ENCODE results near the gene TAS2R14. TPM values are rescaled to one million over a fixed set of nuclear protein-coding genes. Genes with fewer than 3 reads are reported as not detected.
A peak's percentile ranks its signal among the peaks of the same experiment; 100 is the strongest.

The TAS2R14 gene
- total RNA-seq (2021) (3.4 and 3.6 TPM in 2 replicates), Bru-seq, nascent RNA (percentile 86 among the genes with signal in this experiment), BruChase-seq, experiment 1, labeled RNA remaining after a 2-hour chase (percentile 94 among the genes with signal in this experiment), BruChase-seq, experiment 2, labeled RNA remaining after a 6-hour chase (percentile 82 among the genes with signal in this experiment)
- long read RNA-seq, partial matches to known transcripts, result 0 of 14 reads
- long read RNA-seq, other reads (novel, unspliced or antisense), result 13 of 14 reads

DNA sequence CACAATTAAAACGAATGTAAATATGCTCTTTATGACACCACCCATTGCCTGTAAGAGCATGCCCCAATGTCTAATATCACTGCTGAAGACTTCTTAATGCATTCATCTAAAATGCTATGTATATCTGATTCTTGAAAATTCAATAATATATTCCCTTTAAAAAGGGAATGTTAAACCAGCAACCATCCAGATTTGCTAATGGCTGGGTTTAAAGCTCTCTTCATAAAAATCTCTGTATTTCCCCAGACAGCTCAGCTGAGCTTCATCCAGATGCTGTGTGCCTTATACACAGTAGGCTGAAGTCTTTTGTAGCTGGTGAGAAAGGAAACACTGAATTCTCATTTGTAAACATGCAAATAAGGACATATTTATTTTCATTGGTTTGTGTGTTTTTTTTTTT is at the start of gene TAS2R14:
TAS2R14 (minus strand) TSS at position 101 of the 400 bp plus-strand sequence; CDS start at position 45, 56 bp downstream.
- Histone ChIP-seq H3K4me1 (ENCODE audit: insufficient read depth, low read length, poor library complexity, severe bottlenecking) (no peaks in the 10 kb centered on the region), H3K36me3 (ENCODE audit: insufficient read depth, low read length, poor library complexity, severe bottlenecking) (no peaks in the 10 kb centered on the region), H3K4me3 (ENCODE audit: low read depth, low read length, poor library complexity, severe bottlenecking) (no peak within 1 kb of the TSS), H3K27me3 (replicated peaks; ENCODE audit: insufficient read depth, low read depth, low read length, poor library complexity) (no peaks in the 10 kb centered on the region), H3K27ac (ENCODE audit: low read depth, low read length, poor library complexity, severe bottlenecking) (no peak within 1 kb of the TSS), H3K9me3 (ENCODE audit: low read depth, low read length, poor library complexity, severe bottlenecking) (no peaks in the 10 kb centered on the region)
- ChIA-PET POLR2A (ENCODE audit: low non-redundant PET) (no interaction called here), CTCF (no interaction called here)
- intact Hi-C loops (cut with micrococcal nuclease; ENCODE audit: unreplicated experiment), result no loop called here
- TF ChIP-seq, protein P1, sequence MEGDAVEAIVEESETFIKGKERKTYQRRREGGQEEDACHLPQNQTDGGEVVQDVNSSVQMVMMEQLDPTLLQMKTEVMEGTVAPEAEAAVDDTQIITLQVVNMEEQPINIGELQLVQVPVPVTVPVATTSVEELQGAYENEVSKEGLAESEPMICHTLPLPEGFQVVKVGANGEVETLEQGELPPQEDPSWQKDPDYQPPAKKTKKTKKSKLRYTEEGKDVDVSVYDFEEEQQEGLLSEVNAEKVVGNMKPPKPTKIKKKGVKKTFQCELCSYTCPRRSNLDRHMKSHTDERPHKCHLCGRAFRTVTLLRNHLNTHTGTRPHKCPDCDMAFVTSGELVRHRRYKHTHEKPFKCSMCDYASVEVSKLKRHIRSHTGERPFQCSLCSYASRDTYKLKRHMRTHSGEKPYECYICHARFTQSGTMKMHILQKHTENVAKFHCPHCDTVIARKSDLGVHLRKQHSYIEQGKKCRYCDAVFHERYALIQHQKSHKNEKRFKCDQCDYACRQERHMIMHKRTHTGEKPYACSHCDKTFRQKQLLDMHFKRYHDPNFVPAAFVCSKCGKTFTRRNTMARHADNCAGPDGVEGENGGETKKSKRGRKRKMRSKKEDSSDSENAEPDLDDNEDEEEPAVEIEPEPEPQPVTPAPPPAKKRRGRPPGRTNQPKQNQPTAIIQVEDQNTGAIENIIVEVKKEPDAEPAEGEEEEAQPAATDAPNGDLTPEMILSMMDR (conservative IDR thresholded peaks at IDR 0.05; ENCODE audit: low read depth, low read length), result no peak
- no peak for TF ChIP-seq EZH2 (IDR thresholded peaks at IDR 0.05; ENCODE audit: borderline replicate concordance, low read depth, low read length, poor library complexity, severe bottlenecking)
- BruUV-seq (replicated peaks), result no TSS peak
- no peak for DNase-seq (ENCODE audit: low spot score)

- Histone ChIP-seq H3K27ac (ENCODE audit: low read depth, low read length, poor library complexity, severe bottlenecking) (no peak within 1 kb of the TSS), H3K27me3 (replicated peaks; ENCODE audit: insufficient read depth, low read depth, low read length, poor library complexity) (no peaks in the 10 kb centered on the region), H3K9me3 (ENCODE audit: low read depth, low read length, poor library complexity, severe bottlenecking) (peaks cover 10% of the 10 kb centered on the region), H3K4me3 (ENCODE audit: low read depth, low read length, poor library complexity, severe bottlenecking) (no peak within 1 kb of the TSS), H3K4me1 (ENCODE audit: insufficient read depth, low read length, poor library complexity, severe bottlenecking) (no peaks in the 10 kb centered on the region), H3K36me3 (ENCODE audit: insufficient read depth, low read length, poor library complexity, severe bottlenecking) (no peaks in the 10 kb centered on the region)
- ChIA-PET POLR2A (ENCODE audit: low non-redundant PET) (no interaction called here), CTCF (no interaction called here)
- no peak for DNase-seq (ENCODE audit: low spot score)
- intact Hi-C loops (cut with micrococcal nuclease; ENCODE audit: unreplicated experiment), result no loop called here
- TF ChIP-seq, protein P1 (conservative IDR thresholded peaks at IDR 0.05; ENCODE audit: low read depth, low read length), result no peak
- TF ChIP-seq EZH2 (IDR thresholded peaks at IDR 0.05; ENCODE audit: borderline replicate concordance, low read depth, low read length, poor library complexity, severe bottlenecking), result no peak
- no TSS peak for BruUV-seq (replicated peaks)
These were observed 47.7 kb upstream of the TAS2R14 start, which contains the start of gene TAS2R50 for GRCh38 chr12:10986812-10987211. Gene TAS2R50, minus strand, starts transcription at chr12:10986912. Its CDS starts 52 bp downstream, at chr12:10986860.

- ChIA-PET CTCF (no interaction called here), POLR2A (ENCODE audit: low non-redundant PET) (no interaction called here)
- Histone ChIP-seq H3K4me3 (ENCODE audit: low read depth, low read length, poor library complexity, severe bottlenecking) (no peak overlapping the region), H3K9me3 (ENCODE audit: low read depth, low read length, poor library complexity, severe bottlenecking) (no peaks in the 10 kb centered on the region), H3K27ac (ENCODE audit: low read depth, low read length, poor library complexity, severe bottlenecking) (no peak overlapping the region), H3K27me3 (replicated peaks; ENCODE audit: insufficient read depth, low read depth, low read length, poor library complexity) (no peaks in the 10 kb centered on the region), H3K36me3 (ENCODE audit: insufficient read depth, low read length, poor library complexity, severe bottlenecking) (no peaks in the 10 kb centered on the region), H3K4me1 (ENCODE audit: insufficient read depth, low read length, poor library complexity, severe bottlenecking) (no peaks in the 10 kb centered on the region)
- TF ChIP-seq, protein P1 (conservative IDR thresholded peaks at IDR 0.05; ENCODE audit: low read depth, low read length), result no peak
- no peak for TF ChIP-seq EZH2 (IDR thresholded peaks at IDR 0.05; ENCODE audit: borderline replicate concordance, low read depth, low read length, poor library complexity, severe bottlenecking)
- DNase-seq (ENCODE audit: low spot score), result no peak
- intact Hi-C loops (cut with micrococcal nuclease; ENCODE audit: unreplicated experiment), result no loop called here
- no TSS peak for BruUV-seq (replicated peaks)
These were observed 43.2 kb upstream of the TAS2R14 start for GRCh38 chr12:10982244-10982643.
